ENCODE results near the gene CXCL8. TPM values are rescaled to one million over a fixed set of nuclear protein-coding genes. Genes with fewer than 3 reads are reported as not detected.

CXCL8 gene
- total and polyA plus RNA-seq, 4 donors: 0.33 to 3.8 (median 1.1) TPM

DNA sequence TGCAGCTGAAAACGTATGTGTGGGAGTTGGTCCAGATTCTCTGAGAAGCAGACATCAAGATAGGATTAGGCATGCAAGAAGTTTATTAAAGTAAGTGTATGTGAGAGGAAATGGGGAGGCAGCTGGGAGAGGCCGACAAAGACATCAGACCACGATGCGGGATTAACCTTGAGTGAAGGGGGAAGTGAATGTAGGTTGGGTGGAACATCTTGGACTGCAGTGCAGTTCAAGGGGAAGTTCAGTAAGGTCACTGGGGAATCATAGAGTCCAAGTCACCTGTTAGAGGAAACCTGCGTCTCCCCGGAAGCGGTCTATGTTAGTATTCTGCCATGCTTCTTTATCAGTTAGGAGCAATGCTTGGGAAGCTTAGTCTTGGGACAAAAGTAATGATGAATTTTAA, 22.0 kb downstream of the CXCL8 start:
- Histone ChIP-seq H3K9me3 (ENCODE audit: control insufficient read depth in 4 of 4, low read length in 3 of 4) (no peaks in the 10 kb centered on the region), H3K4me3 (ENCODE audit: low read depth in 1 of 3, low read length in 3 of 3) (no peak overlapping the region), H3K27ac (ENCODE audit: low read depth in 1 of 2, low read length in 2 of 2) (no peak overlapping the region), H3K9ac (ENCODE audit: low read depth in 1 of 2, low read length in 2 of 2) (no peak overlapping the region), H3K4me1 (ENCODE audit: control insufficient read depth in 4 of 4, insufficient read depth in 4 of 4, low read length in 3 of 4) (no peaks in the 10 kb centered on the region), H3K27me3 (ENCODE audit: control insufficient read depth in 4 of 4, insufficient read depth in 4 of 4, low read length in 3 of 4) (no peaks in the 10 kb centered on the region), H3K36me3 (ENCODE audit: control insufficient read depth in 4 of 4, insufficient read depth in 3 of 4, low read depth in 1 of 4, low read length in 3 of 4) (no peaks in the 10 kb centered on the region)
- DNase-seq (ENCODE audit: low spot score): no peak
- WGBS: 85% methylated on average over 7 of the region's 7 CpGs
- no peak for TF ChIP-seq JUND (IDR thresholded peaks at IDR 0.05)
- TF ChIP-seq GABPA (IDR thresholded peaks at IDR 0.05 in 1 of 2, conservative IDR thresholded peaks at IDR 0.05 in 1 of 2): no peak
- TF ChIP-seq EGR1 (IDR thresholded peaks at IDR 0.05; ENCODE audit: low read depth in 2 of 2): no peak
- TF ChIP-seq HNF4G (IDR thresholded peaks at IDR 0.05): no peak

DNA sequence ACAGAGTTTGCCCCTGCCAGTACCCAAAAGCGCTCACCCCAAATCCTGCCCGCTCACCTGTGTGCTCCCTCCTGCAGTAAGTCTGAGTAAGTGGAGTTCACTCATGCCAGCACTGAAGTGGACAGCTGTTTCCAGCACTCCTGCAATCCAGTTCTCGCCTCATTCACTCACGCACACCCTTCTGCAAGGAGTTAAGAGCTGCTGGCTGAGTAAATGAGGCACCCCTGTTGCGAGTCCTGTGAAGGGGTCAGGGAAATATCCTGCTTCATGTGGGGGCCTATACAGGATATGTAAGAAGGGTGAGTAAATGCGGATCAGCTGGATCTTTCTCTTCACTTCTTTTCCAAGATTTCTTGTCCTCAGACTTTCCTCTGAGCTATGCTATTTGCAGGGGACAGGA, 23.5 kb downstream of the CXCL8 start:
- 95% methylated on average over 6 of the region's 6 CpGs for WGBS
- H3K27ac ChIP-seq (ENCODE audit: low read depth in 1 of 2, low read length in 2 of 2): no peak overlapping the region
- no peak overlapping the region for H3K9ac ChIP-seq (ENCODE audit: low read depth in 1 of 2, low read length in 2 of 2)
- no peaks in the 10 kb centered on the region for H3K4me1 ChIP-seq (ENCODE audit: control insufficient read depth in 4 of 4, insufficient read depth in 4 of 4, low read length in 3 of 4)
- H3K36me3 ChIP-seq (ENCODE audit: control insufficient read depth in 4 of 4, insufficient read depth in 3 of 4, low read depth in 1 of 4, low read length in 3 of 4): no peaks in the 10 kb centered on the region
- TF ChIP-seq HNF4A (conservative IDR thresholded peaks at IDR 0.05): no peak
- TF ChIP-seq RXRA (IDR thresholded peaks at IDR 0.05): no peak
- no peak for TF ChIP-seq SP1 (IDR thresholded peaks at IDR 0.05)
- TF ChIP-seq, protein P1, sequence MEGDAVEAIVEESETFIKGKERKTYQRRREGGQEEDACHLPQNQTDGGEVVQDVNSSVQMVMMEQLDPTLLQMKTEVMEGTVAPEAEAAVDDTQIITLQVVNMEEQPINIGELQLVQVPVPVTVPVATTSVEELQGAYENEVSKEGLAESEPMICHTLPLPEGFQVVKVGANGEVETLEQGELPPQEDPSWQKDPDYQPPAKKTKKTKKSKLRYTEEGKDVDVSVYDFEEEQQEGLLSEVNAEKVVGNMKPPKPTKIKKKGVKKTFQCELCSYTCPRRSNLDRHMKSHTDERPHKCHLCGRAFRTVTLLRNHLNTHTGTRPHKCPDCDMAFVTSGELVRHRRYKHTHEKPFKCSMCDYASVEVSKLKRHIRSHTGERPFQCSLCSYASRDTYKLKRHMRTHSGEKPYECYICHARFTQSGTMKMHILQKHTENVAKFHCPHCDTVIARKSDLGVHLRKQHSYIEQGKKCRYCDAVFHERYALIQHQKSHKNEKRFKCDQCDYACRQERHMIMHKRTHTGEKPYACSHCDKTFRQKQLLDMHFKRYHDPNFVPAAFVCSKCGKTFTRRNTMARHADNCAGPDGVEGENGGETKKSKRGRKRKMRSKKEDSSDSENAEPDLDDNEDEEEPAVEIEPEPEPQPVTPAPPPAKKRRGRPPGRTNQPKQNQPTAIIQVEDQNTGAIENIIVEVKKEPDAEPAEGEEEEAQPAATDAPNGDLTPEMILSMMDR (IDR thresholded peaks at IDR 0.05; ENCODE audit: low read depth, low read length, missing input control): no peak
- TF ChIP-seq TAF1 (conservative IDR thresholded peaks at IDR 0.05): no peak
- TF ChIP-seq, protein P2, sequence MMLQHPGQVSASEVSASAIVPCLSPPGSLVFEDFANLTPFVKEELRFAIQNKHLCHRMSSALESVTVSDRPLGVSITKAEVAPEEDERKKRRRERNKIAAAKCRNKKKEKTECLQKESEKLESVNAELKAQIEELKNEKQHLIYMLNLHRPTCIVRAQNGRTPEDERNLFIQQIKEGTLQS (IDR thresholded peaks at IDR 0.05): no peak
- TF ChIP-seq FOXA2 (IDR thresholded peaks at IDR 0.05): no peak
- no peak for TF ChIP-seq YY1 (IDR thresholded peaks at IDR 0.05)
- TF ChIP-seq, protein P3, sequence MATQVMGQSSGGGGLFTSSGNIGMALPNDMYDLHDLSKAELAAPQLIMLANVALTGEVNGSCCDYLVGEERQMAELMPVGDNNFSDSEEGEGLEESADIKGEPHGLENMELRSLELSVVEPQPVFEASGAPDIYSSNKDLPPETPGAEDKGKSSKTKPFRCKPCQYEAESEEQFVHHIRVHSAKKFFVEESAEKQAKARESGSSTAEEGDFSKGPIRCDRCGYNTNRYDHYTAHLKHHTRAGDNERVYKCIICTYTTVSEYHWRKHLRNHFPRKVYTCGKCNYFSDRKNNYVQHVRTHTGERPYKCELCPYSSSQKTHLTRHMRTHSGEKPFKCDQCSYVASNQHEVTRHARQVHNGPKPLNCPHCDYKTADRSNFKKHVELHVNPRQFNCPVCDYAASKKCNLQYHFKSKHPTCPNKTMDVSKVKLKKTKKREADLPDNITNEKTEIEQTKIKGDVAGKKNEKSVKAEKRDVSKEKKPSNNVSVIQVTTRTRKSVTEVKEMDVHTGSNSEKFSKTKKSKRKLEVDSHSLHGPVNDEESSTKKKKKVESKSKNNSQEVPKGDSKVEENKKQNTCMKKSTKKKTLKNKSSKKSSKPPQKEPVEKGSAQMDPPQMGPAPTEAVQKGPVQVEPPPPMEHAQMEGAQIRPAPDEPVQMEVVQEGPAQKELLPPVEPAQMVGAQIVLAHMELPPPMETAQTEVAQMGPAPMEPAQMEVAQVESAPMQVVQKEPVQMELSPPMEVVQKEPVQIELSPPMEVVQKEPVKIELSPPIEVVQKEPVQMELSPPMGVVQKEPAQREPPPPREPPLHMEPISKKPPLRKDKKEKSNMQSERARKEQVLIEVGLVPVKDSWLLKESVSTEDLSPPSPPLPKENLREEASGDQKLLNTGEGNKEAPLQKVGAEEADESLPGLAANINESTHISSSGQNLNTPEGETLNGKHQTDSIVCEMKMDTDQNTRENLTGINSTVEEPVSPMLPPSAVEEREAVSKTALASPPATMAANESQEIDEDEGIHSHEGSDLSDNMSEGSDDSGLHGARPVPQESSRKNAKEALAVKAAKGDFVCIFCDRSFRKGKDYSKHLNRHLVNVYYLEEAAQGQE (IDR thresholded peaks at IDR 0.05): no peak
- TF ChIP-seq RAD21 (IDR thresholded peaks at IDR 0.05): no peak
- TF ChIP-seq, protein P4, sequence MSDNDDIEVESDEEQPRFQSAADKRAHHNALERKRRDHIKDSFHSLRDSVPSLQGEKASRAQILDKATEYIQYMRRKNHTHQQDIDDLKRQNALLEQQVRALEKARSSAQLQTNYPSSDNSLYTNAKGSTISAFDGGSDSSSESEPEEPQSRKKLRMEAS (IDR thresholded peaks at IDR 0.05): no peak
- TF ChIP-seq NR2F2 (IDR thresholded peaks at IDR 0.05): no peak
- TF ChIP-seq GABPA (IDR thresholded peaks at IDR 0.05 in 1 of 2, conservative IDR thresholded peaks at IDR 0.05 in 1 of 2): no peak
- no peak for TF ChIP-seq EGR1 (IDR thresholded peaks at IDR 0.05; ENCODE audit: low read depth in 2 of 2)
- no peak for TF ChIP-seq HNF4G (IDR thresholded peaks at IDR 0.05)
- TF ChIP-seq, protein P5, sequence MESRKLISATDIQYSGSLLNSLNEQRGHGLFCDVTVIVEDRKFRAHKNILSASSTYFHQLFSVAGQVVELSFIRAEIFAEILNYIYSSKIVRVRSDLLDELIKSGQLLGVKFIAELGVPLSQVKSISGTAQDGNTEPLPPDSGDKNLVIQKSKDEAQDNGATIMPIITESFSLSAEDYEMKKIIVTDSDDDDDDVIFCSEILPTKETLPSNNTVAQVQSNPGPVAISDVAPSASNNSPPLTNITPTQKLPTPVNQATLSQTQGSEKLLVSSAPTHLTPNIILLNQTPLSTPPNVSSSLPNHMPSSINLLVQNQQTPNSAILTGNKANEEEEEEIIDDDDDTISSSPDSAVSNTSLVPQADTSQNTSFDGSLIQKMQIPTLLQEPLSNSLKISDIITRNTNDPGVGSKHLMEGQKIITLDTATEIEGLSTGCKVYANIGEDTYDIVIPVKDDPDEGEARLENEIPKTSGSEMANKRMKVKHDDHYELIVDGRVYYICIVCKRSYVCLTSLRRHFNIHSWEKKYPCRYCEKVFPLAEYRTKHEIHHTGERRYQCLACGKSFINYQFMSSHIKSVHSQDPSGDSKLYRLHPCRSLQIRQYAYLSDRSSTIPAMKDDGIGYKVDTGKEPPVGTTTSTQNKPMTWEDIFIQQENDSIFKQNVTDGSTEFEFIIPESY (IDR thresholded peaks at IDR 0.05): no peak
- TF ChIP-seq FOXA1 (IDR thresholded peaks at IDR 0.05): no peak
- no peak for DNase-seq (ENCODE audit: low spot score)
- no peak overlapping the region for H3K4me3 ChIP-seq (ENCODE audit: low read depth in 1 of 3, low read length in 3 of 3)
- H3K27me3 ChIP-seq (ENCODE audit: control insufficient read depth in 4 of 4, insufficient read depth in 4 of 4, low read length in 3 of 4): no peaks in the 10 kb centered on the region
- H3K9me3 ChIP-seq (ENCODE audit: control insufficient read depth in 4 of 4, low read length in 3 of 4): no peaks in the 10 kb centered on the region

All from liver (tissue), 9 donors.